Endodermal cell (in vitro differentiated cells): ENCODE results near the gene DPEP2NB. TPM values are rescaled to one million over a fixed set of nuclear protein-coding genes. Genes with fewer than 3 reads are reported as not detected.

Experiments used
- DNase-seq: peaks from one replicate; pipeline ENCODE4 v3.0.0-alpha.2; 2017
- H3K27ac ChIP-seq: 2 replicates; pipeline ENCODE4 v1.5.1; 2013; ENCODE audit warnings: mild to moderate bottlenecking, low read depth, low read length, moderate library complexity
- H3K27me3 ChIP-seq: 2 replicates; pipeline ENCODE4 v1.6.1; 2013; ENCODE audit warnings: mild to moderate bottlenecking, low read length, moderate library complexity; ENCODE audit not compliant: insufficient read depth, control insufficient read depth, poor library complexity, severe bottlenecking
- H3K36me3 ChIP-seq: 2 replicates; pipeline ENCODE4 v1.7.0; 2013; ENCODE audit warnings: mild to moderate bottlenecking, low read length, moderate library complexity; ENCODE audit not compliant: control insufficient read depth, insufficient read depth
- H3K4me1 ChIP-seq: one replicate; pipeline ENCODE4 v1.7.0; 2013; ENCODE audit warnings: low read length; ENCODE audit not compliant: control insufficient read depth, insufficient read depth
- H3K4me3 ChIP-seq: 2 replicates; pipeline ENCODE4 v1.5.1; 2013; ENCODE audit warnings: mild to moderate bottlenecking, low read length, moderate library complexity
- H3K9ac ChIP-seq: 2 replicates; pipeline ENCODE4 v1.6.1; 2013; ENCODE audit warnings: mild to moderate bottlenecking, low read length, moderate library complexity; ENCODE audit not compliant: poor library complexity, severe bottlenecking; ENCODE audit errors: extremely low read depth
- H3K9me3 ChIP-seq: 2 replicates; pipeline ENCODE4 v1.6.1; 2013; ENCODE audit warnings: mild to moderate bottlenecking, low read length, moderate library complexity; ENCODE audit not compliant: control insufficient read depth
- H3K27ac Mint-ChIP-seq: 2 replicates; pipeline ENCODE4 v1.8.0; 2020; ENCODE audit warnings: mixed read lengths
- H3K27me3 Mint-ChIP-seq: 2 replicates; pipeline ENCODE4 v1.8.0; 2021; ENCODE audit warnings: mild to moderate bottlenecking, mixed read lengths; ENCODE audit not compliant: insufficient read depth
- H3K36me3 Mint-ChIP-seq: 2 replicates; pipeline ENCODE4 v1.8.0; 2020; ENCODE audit warnings: low read depth, mixed read lengths
- H3K4me1 Mint-ChIP-seq: 2 replicates; pipeline ENCODE4 v1.8.0; 2020; ENCODE audit warnings: mixed read lengths
- H3K4me3 Mint-ChIP-seq: 2 replicates; pipeline ENCODE4 v1.8.0; 2020; ENCODE audit warnings: mild to moderate bottlenecking, moderate library complexity, mixed read lengths
- H3K9me3 Mint-ChIP-seq: 2 replicates; pipeline ENCODE4 v1.8.0; 2020; ENCODE audit warnings: mild to moderate bottlenecking, mixed read lengths
- CTCF ChIP-seq: fragments of 200-600 bp; sonication (generic); conservative IDR thresholded peaks from 2 replicates; pipeline ENCODE4 v1.5.0; 2021; ENCODE audit warnings: antibody characterized with exemption, mild to moderate bottlenecking
- WGBS, 2 experiments: methylation state at CpG; one replicate each; pipeline versions ENCODE4 v1.1.5 to v1.1.7; 2013; ENCODE audit warnings: missing lambda C conversion rate in 2 of 2, mixed read lengths in 1 of 2; ENCODE audit not compliant: insufficient coverage in 1 of 2, insufficient read length in 1 of 2; 5-methylcytosine and 5-hydroxymethylcytosine counted together
- total RNA-seq, 2 donors: library from RNA; stranded (reverse); fragmentation: NEBNext Ultra II Directional in 1 of 2; extraction: Animal tissue kit (Norgen Biotek cat#: 25700) in 1 of 2; gene quantifications; 2 replicates in 1 of 2; 3 replicates in 1 of 2; pipeline ENCODE4 v1.2.1, GENCODE V29; 2021

Gene DPEP2NB
- total RNA-seq, 2 donors from 2014 or later, result not detected

- peaks cover 13% of the 10 kb centered on the region for H3K27me3 Mint-ChIP-seq
- H3K9me3 Mint-ChIP-seq, result peaks cover 3% of the 10 kb centered on the region
- Histone ChIP-seq H3K27me3 (peaks cover 15% of the 10 kb centered on the region), H3K9me3 (no peaks in the 10 kb centered on the region), H3K4me3 (no peak overlapping the region), H3K27ac (no peak overlapping the region), H3K4me1 (no peaks in the 10 kb centered on the region), H3K36me3 (no peaks in the 10 kb centered on the region), H3K9ac (no peak overlapping the region)
- 68 to 87% methylated on average over 3 to 9 of the region's 9 CpGs for WGBS, 2 experiments
- H3K4me1 Mint-ChIP-seq, result no peaks in the 10 kb centered on the region
- H3K36me3 Mint-ChIP-seq, result no peaks in the 10 kb centered on the region
- no peak for DNase-seq
- TF ChIP-seq CTCF, result peak; percentile 26
- no peak overlapping the region for H3K4me3 Mint-ChIP-seq
- no peak overlapping the region for H3K27ac Mint-ChIP-seq
Observed at GRCh38 chr16:67977469-67978227, 38.1 kb downstream of the DPEP2NB start.

- Mint-ChIP-seq H3K9me3 (no peaks in the 10 kb centered on the region), H3K4me3 (no peak overlapping the region), H3K36me3 (no peaks in the 10 kb centered on the region), H3K27ac (no peak overlapping the region), H3K27me3 (peaks cover 12% of the 10 kb centered on the region), H3K4me1 (no peaks in the 10 kb centered on the region)
- Histone ChIP-seq H3K27me3 (peaks cover 15% of the 10 kb centered on the region), H3K9ac (no peak overlapping the region), H3K4me1 (no peaks in the 10 kb centered on the region), H3K27ac (no peak overlapping the region), H3K4me3 (no peak overlapping the region), H3K36me3 (no peaks in the 10 kb centered on the region), H3K9me3 (no peaks in the 10 kb centered on the region)
- DNase-seq, result no peak
- no peak for TF ChIP-seq CTCF
- 78 to 79% methylated on average over 4 to 5 of the region's 5 CpGs for WGBS, 2 experiments
Observed at GRCh38 chr16:67977005-67977404, 38.7 kb downstream of the DPEP2NB start.

GRCh38 chr16:67976205-67976604 is 39.5 kb downstream of the DPEP2NB start:
- no peaks in the 10 kb centered on the region for H3K36me3 Mint-ChIP-seq
- no peak for TF ChIP-seq CTCF
- H3K36me3 ChIP-seq, result no peaks in the 10 kb centered on the region
- no peak overlapping the region for H3K9ac ChIP-seq
- no peak overlapping the region for H3K27ac ChIP-seq
- 83 to 90% methylated on average over 1 to 2 of the region's 2 CpGs for WGBS, 2 experiments
- peak; percentile 37 for DNase-seq
- H3K4me3 ChIP-seq, result no peak overlapping the region
- H3K4me1 Mint-ChIP-seq, result no peaks in the 10 kb centered on the region
- no peaks in the 10 kb centered on the region for H3K9me3 ChIP-seq
- no peaks in the 10 kb centered on the region for H3K9me3 Mint-ChIP-seq
- H3K27ac Mint-ChIP-seq, result no peak overlapping the region
- H3K4me1 ChIP-seq, result no peaks in the 10 kb centered on the region
- no peak overlapping the region for H3K4me3 Mint-ChIP-seq
- peaks cover 15% of the 10 kb centered on the region for H3K27me3 ChIP-seq
- H3K27me3 Mint-ChIP-seq, result peaks cover 13% of the 10 kb centered on the region
